Endothelial cell of umbilical vein (primary cell): Measurements from ENCODE around the gene SHFL. TPM values are rescaled to one million over a fixed set of nuclear protein-coding genes. Genes with fewer than 3 reads are reported as not detected.

Source experiments
- BruUV-seq: library from RNA; stranded (reverse); fragments of 400-500 nt; replicated peaks from 2 replicates; lab custom pipeline; 2021; lab: Mats Ljungman, UMichigan
- CTCF ChIA-PET: fragments of 300-600, 350-600 bp; sonication (Branson Sonifier 250); formaldehyde crosslinking; loops from one replicate; lab custom pipeline; 2021; ENCODE audit warnings: antibody characterized with exemption, inconsistent platforms; lab: Charles Lee
- POLR2A ChIA-PET: fragments of 300-600, 350-600 bp; sonication (Branson Sonifier 250); formaldehyde crosslinking; loops from one replicate; lab custom pipeline; 2021; ENCODE audit warnings: antibody characterized with exemption, inconsistent platforms; lab: Charles Lee
- DNase-seq: peaks from one replicate; pipeline ENCODE4 v3.0.0-alpha.2; 2011; ENCODE audit warnings: low read depth, low spot score
- FAIRE-seq: peaks from 2 replicates; lab custom pipeline; 2011; peaks lifted over from hg19 to GRCh38; lab: Jason Lieb, UNC
- H2AFZ ChIP-seq: 2 replicates; pipeline ENCODE4 v1.6.0; 2012; ENCODE audit warnings: low read depth, low read length, control low read depth, inconsistent platforms
- H3K27ac ChIP-seq: 2 replicates; pipeline ENCODE4 v1.5.1; 2011; ENCODE audit warnings: low read depth, mild to moderate bottlenecking, control low read depth, low read length, moderate library complexity; ENCODE audit not compliant: insufficient read depth
- H3K27me3 ChIP-seq, 2 experiments: 2 replicates each; pipeline versions ENCODE4 v1.6.0 to v1.6.1; 2011; ENCODE audit warnings: low read length in 2 of 2, mixed read lengths in 1 of 2; ENCODE audit not compliant: control insufficient read depth in 2 of 2, insufficient read depth in 2 of 2
- H3K36me3 ChIP-seq, 2 experiments: 2 replicates in 1 of 2; 3 replicates in 1 of 2; pipeline ENCODE4 v1.5.1; 2011; ENCODE audit warnings: low read length in 2 of 2, mild to moderate bottlenecking in 1 of 2, moderate library complexity in 1 of 2; ENCODE audit not compliant: control insufficient read depth in 2 of 2, insufficient read depth in 2 of 2; ENCODE audit errors: extremely low read depth in 1 of 2
- H3K4me1 ChIP-seq: 3 replicates; pipeline ENCODE4 v1.5.1; 2011; ENCODE audit warnings: mild to moderate bottlenecking, low read length; ENCODE audit not compliant: control insufficient read depth, insufficient read depth; ENCODE audit errors: extremely low read depth
- H3K4me2 ChIP-seq: 2 replicates; pipeline ENCODE4 v1.6.1; 2011; ENCODE audit warnings: low read length, control low read depth, mixed read lengths; ENCODE audit not compliant: insufficient read depth
- H3K4me3 ChIP-seq, 3 experiments: fragments of 200-600 bp in 1 of 3; sonication (generic), shearing (Covaris generic) in 1 of 3; replicated peaks in 1 of 3; 2 replicates each; pipeline ENCODE4 v1.5.1; 2011 to 2016; ENCODE audit warnings: control low read depth in 3 of 3, low read length in 3 of 3, mild to moderate bottlenecking in 2 of 3, inconsistent platforms in 1 of 3, low read depth in 1 of 3, moderate library complexity in 1 of 3; ENCODE audit not compliant: insufficient read depth in 1 of 3
- H3K79me2 ChIP-seq: 2 replicates; pipeline ENCODE4 v1.6.0; 2012; ENCODE audit warnings: low read length, inconsistent platforms; ENCODE audit not compliant: control insufficient read depth, insufficient read depth
- H3K9ac ChIP-seq: replicated peaks from 2 replicates; pipeline ENCODE3; 2011; ENCODE audit warnings: low read length, control low read depth; ENCODE audit not compliant: insufficient read depth; ENCODE audit errors: extremely low read depth
- H3K9me1 ChIP-seq: replicated peaks from 3 replicates; pipeline ENCODE4 v1.6.0; 2011; ENCODE audit warnings: mild to moderate bottlenecking, low read length; ENCODE audit not compliant: control insufficient read depth, insufficient read depth; ENCODE audit errors: extremely low read depth
- H3K9me3 ChIP-seq: replicated peaks from 2 replicates; pipeline ENCODE4 v1.5.1; 2012; ENCODE audit warnings: low read length, inconsistent platforms; ENCODE audit not compliant: control insufficient read depth, insufficient read depth
- H4K20me1 ChIP-seq: replicated peaks from 2 replicates; pipeline ENCODE3; 2011; ENCODE audit warnings: mild to moderate bottlenecking, low read length; ENCODE audit not compliant: control insufficient read depth, insufficient read depth; ENCODE audit errors: extremely low read depth
- CTCF ChIP-seq, 2 donors: IDR thresholded peaks; 1 replicate in 1 of 2; 2 replicates in 1 of 2; pipeline ENCODE4 v1.5.1; 2011; ENCODE audit warnings: low read length in 2 of 2, mild to moderate bottlenecking in 2 of 2, moderate library complexity in 2 of 2, control low read depth in 1 of 2, inconsistent platforms in 1 of 2, low read depth in 1 of 2; ENCODE audit not compliant: insufficient read depth in 1 of 2; ENCODE audit errors: extremely low read depth in 1 of 2
- EZH2 ChIP-seq: IDR thresholded peaks from 2 replicates; pipeline ENCODE4 v1.6.1; 2012; ENCODE audit warnings: borderline replicate concordance, low read depth, mild to moderate bottlenecking, moderate library complexity, low read length, inconsistent platforms; ENCODE audit not compliant: severe bottlenecking
- FOS ChIP-seq: IDR thresholded peaks from 2 replicates; pipeline ENCODE4 v1.6.1; 2011; ENCODE audit warnings: mild to moderate bottlenecking, low read length, moderate library complexity, borderline replicate concordance; ENCODE audit not compliant: insufficient read depth
- GATA2 ChIP-seq: IDR thresholded peaks from 2 replicates; pipeline ENCODE4 v1.7.0; 2011; ENCODE audit warnings: low read depth, mild to moderate bottlenecking, moderate library complexity, mixed read lengths, low read length; ENCODE audit not compliant: insufficient read length, insufficient read depth
- JUN ChIP-seq: IDR thresholded peaks from 2 replicates; pipeline ENCODE4 v1.6.1; 2011; ENCODE audit warnings: borderline replicate concordance, low read depth; ENCODE audit not compliant: insufficient read length, insufficient read depth
- MAX ChIP-seq: IDR thresholded peaks from 2 replicates; pipeline ENCODE4 v1.6.1; 2011; ENCODE audit not compliant: insufficient read depth, insufficient read length
- MYC ChIP-seq: IDR thresholded peaks from one replicate; pipeline ENCODE4 v1.6.1; 2011; ENCODE audit warnings: mild to moderate bottlenecking, low read depth, low read length
- POLR2A ChIP-seq: IDR thresholded peaks from 2 replicates; pipeline ENCODE4 v1.6.1; 2012; ENCODE audit warnings: low read depth, mild to moderate bottlenecking, control low read depth, low read length
- POLR2AphosphoS5 ChIP-seq: IDR thresholded peaks from 2 replicates; pipeline ENCODE4 v1.6.1; 2012; ENCODE audit warnings: low read depth, mild to moderate bottlenecking, control low read depth, low read length, moderate library complexity; ENCODE audit not compliant: insufficient read depth
- dilution Hi-C: fragments of 300-500 bp; cut with MboI; formaldehyde crosslinking; loops from one replicate; pipeline ENCODE4 v1.15.0; 2019; ENCODE audit warnings: low sequenced_read_pairs; ENCODE audit not compliant: extremely low pct_ligation_motif_present
- intact Hi-C: fragments of 100-400 bp; cut with micrococcal nuclease; formaldehyde crosslinking; loops from one replicate; pipeline ENCODE4 v1.10.0; 2022
- polyA plus RNA-seq, 4 experiments: library from polyadenylated mRNA; depleted of rRNA in 3 of 4; stranded (reverse) in 3 of 4; unstranded in 1 of 4; fragments of >200 nt; gene quantifications; 2 replicates each; pipeline versions ENCODE4 v1.2.1 to v1.2.3, GENCODE V29; 2011 to 2012; ENCODE audit warnings: missing spikeins in 1 of 4
- total RNA-seq: library from RNA; stranded (reverse); gene quantifications from 2 replicates; pipeline ENCODE4 v1.2.3, GENCODE V29; 2021

The SHFL gene
- total and polyA plus RNA-seq, 2 donors (not counting 3 experiments of a cell fraction or from before 2014, with no cell fraction given) = 34.4 to 36.9 TPM

- no TSS peak for BruUV-seq
- Histone ChIP-seq H3K9ac (no peak overlapping the region), H3K4me1 (peaks cover 11% of the 10 kb centered on the region), H3K36me3 (peaks cover 0 to 21% of the 10 kb centered on the region in 2 experiments), H3K79me2 (peaks cover 18% of the 10 kb centered on the region), H3K9me3 (no peaks in the 10 kb centered on the region), H3K4me2 (peak overlapping the region; percentile 37), H3K27ac (no peak overlapping the region), H3K4me3 (no peak overlapping the region), H3K27me3 (no peaks in the 10 kb centered on the region), H3K9me1 (no peaks in the 10 kb centered on the region), H2AFZ (no peak overlapping the region), H4K20me1 (no peaks in the 10 kb centered on the region)
- ChIA-PET CTCF (interaction anchor here (0.5 to 1.4 kb wide), 5 partner anchors 13 to 199 kb away, joined by 3 to 8 read pairs (median 5); partner anchors contain the start of gene PPAN), POLR2A (no interaction called here)
- FAIRE-seq (peak; percentile 77), DNase-seq (peak; percentile 40)
- dilution Hi-C loops = no loop called here
- intact Hi-C loops = loop anchor here (2.0 to 5.0 kb wide), 2 partner anchors 130 to 262 kb away; partner anchors contain the start of gene TYK2
- TF ChIP-seq JUN (no peak), FOS (peak; percentile 64), MYC (no peak), CTCF (IDR thresholded peaks at IDR 0.05; ENCODE audit: extremely low read depth in 1 of 2, insufficient read depth in 1 of 2, low read depth in 1 of 2, low read length in 2 of 2) (no peak), MAX (no peak), EZH2 (no peak), POLR2A (no peak), GATA2 (no peak), POLR2AphosphoS5 (no peak)
Measured at GRCh38 chr19:10120538-10121189, 34.5 kb downstream of the SHFL start.
